ENCODE data around the gene AMDHD2.

GRCh38 chr16:2489581-2489980, 30.6 kb upstream of the AMDHD2 start:
- TF ChIP-seq CTCF (IDR thresholded peaks at IDR 0.05) (no peak), POLR2AphosphoS5 (IDR thresholded peaks at IDR 0.05; ENCODE audit: insufficient read depth in 1 of 2, low read depth in 1 of 2) (no peak), POLR2A (IDR thresholded peaks at IDR 0.05) (no peak)
